GM10847 (cell line): ENCODE measurements around the gene ATP11A.

ENCODE experiments used
- POLR2A ChIP-seq: IDR thresholded peaks from 2 replicates; pipeline ENCODE4 v1.6.1; 2011; ENCODE audit not compliant: insufficient read length; ENCODE audit errors: extremely low read depth

The ATP11A gene

GRCh38 chr13:112806739-112807652 lies 117.2 kb downstream of the ATP11A start:
- TF ChIP-seq POLR2A: no peak

- TF ChIP-seq POLR2A: no peak
Measured at GRCh38 chr13:112807653-112808376, 118.0 kb downstream of the ATP11A start.

- TF ChIP-seq POLR2A: no peak
Measured at GRCh38 chr13:112808377-112809140, 118.7 kb downstream of the ATP11A start.

- no peak for TF ChIP-seq POLR2A
Measured at GRCh38 chr13:112809332-112810315, 119.8 kb downstream of the ATP11A start.

GRCh38 chr13:112810608-112811007 lies 120.8 kb downstream of the ATP11A start:
- no peak for TF ChIP-seq POLR2A

GRCh38 chr13:112812306-112813055 lies 122.6 kb downstream of the ATP11A start:
- TF ChIP-seq POLR2A: no peak

- no peak for TF ChIP-seq POLR2A
Measured at GRCh38 chr13:112813552-112813951, 123.7 kb downstream of the ATP11A start.

- no peak for TF ChIP-seq POLR2A
Measured at GRCh38 chr13:112814905-112815585, 125.2 kb downstream of the ATP11A start.

- no peak for TF ChIP-seq POLR2A
Measured at GRCh38 chr13:112815871-112816270, 126.0 kb downstream of the ATP11A start.

- no peak for TF ChIP-seq POLR2A
Measured at GRCh38 chr13:112818040-112818697, 128.3 kb downstream of the ATP11A start.

GRCh38 chr13:112818698-112819045 lies 128.8 kb downstream of the ATP11A start:
- no peak for TF ChIP-seq POLR2A

- TF ChIP-seq POLR2A: no peak
Measured at GRCh38 chr13:112819111-112819510, 129.3 kb downstream of the ATP11A start.

GRCh38 chr13:112819816-112820215 lies 130.0 kb downstream of the ATP11A start:
- TF ChIP-seq POLR2A: no peak
